Measurements from ENCODE around the gene CNEP1R1.

CNEP1R1 gene

GRCh38 chr16:50059111-50059510, 34.1 kb downstream of the CNEP1R1 start:
- no peaks in the 10 kb centered on the region for H3K36me3 ChIP-seq
- no peak overlapping the region for H3K4me3 ChIP-seq (ENCODE audit: low read depth in 1 of 2, low read length in 1 of 2)
- H3K4me1 ChIP-seq (ENCODE audit: control insufficient read depth in 1 of 2, insufficient read depth in 1 of 2, low read depth in 1 of 2, low read length in 1 of 2): no peaks in the 10 kb centered on the region
- no peak for TF ChIP-seq CTCF (IDR thresholded peaks at IDR 0.05)
- no peak overlapping the region for H3K27ac ChIP-seq
- no peaks in the 10 kb centered on the region for H3K27me3 ChIP-seq
- peaks cover 3% of the 10 kb centered on the region for H3K9me3 ChIP-seq

GRCh38 chr16:50059669-50060068, 34.6 kb downstream of the CNEP1R1 start:
- H3K4me1 ChIP-seq (ENCODE audit: control insufficient read depth in 1 of 2, insufficient read depth in 1 of 2, low read depth in 1 of 2, low read length in 1 of 2): no peaks in the 10 kb centered on the region
- no peak for TF ChIP-seq CTCF (IDR thresholded peaks at IDR 0.05)
- H3K27me3 ChIP-seq: no peaks in the 10 kb centered on the region
- H3K4me3 ChIP-seq (ENCODE audit: low read depth in 1 of 2, low read length in 1 of 2): no peak overlapping the region
- no peaks in the 10 kb centered on the region for H3K36me3 ChIP-seq
- H3K27ac ChIP-seq: no peak overlapping the region
- peaks cover 3% of the 10 kb centered on the region for H3K9me3 ChIP-seq

- no peaks in the 10 kb centered on the region for H3K27me3 ChIP-seq
- no peak for TF ChIP-seq CTCF (IDR thresholded peaks at IDR 0.05)
- H3K27ac ChIP-seq: no peak overlapping the region
- no peaks in the 10 kb centered on the region for H3K36me3 ChIP-seq
- peaks cover 5 to 8% of the 10 kb centered on the region in 2 experiments for H3K4me1 ChIP-seq (ENCODE audit: control insufficient read depth in 1 of 2, insufficient read depth in 1 of 2, low read depth in 1 of 2, low read length in 1 of 2)
- H3K9me3 ChIP-seq: peaks cover 2% of the 10 kb centered on the region
- no peak overlapping the region for H3K4me3 ChIP-seq (ENCODE audit: low read depth in 1 of 2, low read length in 1 of 2)
These were observed 36.3 kb downstream of the CNEP1R1 start for GRCh38 chr16:50061326-50061725.

- no peak for TF ChIP-seq CTCF (IDR thresholded peaks at IDR 0.05)
- Histone ChIP-seq H3K4me3 (ENCODE audit: low read depth in 1 of 2, low read length in 1 of 2) (peak overlapping the region; percentile 98 to 100), H3K9me3 (no peaks in the 10 kb centered on the region), H3K27me3 (no peaks in the 10 kb centered on the region), H3K27ac (peak overlapping the region; percentile 92), H3K36me3 (no peaks in the 10 kb centered on the region), H3K4me1 (ENCODE audit: control insufficient read depth in 1 of 2, insufficient read depth in 1 of 2, low read depth in 1 of 2, low read length in 1 of 2) (peaks cover 17 to 22% of the 10 kb centered on the region in 2 experiments)
These were observed 40.2 kb downstream of the CNEP1R1 start for GRCh38 chr16:50065241-50065623.

GRCh38 chr16:50065624-50066481, 40.8 kb downstream of the CNEP1R1 start, which contains the start of gene HEATR3:
Gene HEATR3, plus strand, starts transcription at chr16:50065970. Its CDS starts 162 bp downstream, at chr16:50066132.
- Histone ChIP-seq H3K9me3 (no peaks in the 10 kb centered on the region), H3K36me3 (no peaks in the 10 kb centered on the region), H3K27ac (peak within 1 kb of the TSS; percentile 92), H3K4me3 (ENCODE audit: low read depth in 1 of 2, low read length in 1 of 2) (peak within 1 kb of the TSS; percentile 98 to 100), H3K4me1 (ENCODE audit: control insufficient read depth in 1 of 2, insufficient read depth in 1 of 2, low read depth in 1 of 2, low read length in 1 of 2) (peaks cover 17 to 22% of the 10 kb centered on the region in 2 experiments), H3K27me3 (no peaks in the 10 kb centered on the region)
- TF ChIP-seq CTCF (IDR thresholded peaks at IDR 0.05): peak; percentile 26

Measured in neutrophil (primary cell).